Trophoblast cell (in vitro differentiated cells and primary cell): ENCODE results near the gene HTD2.

Source experiments
- DNase-seq, 2 donors: peaks; one replicate each; pipeline ENCODE4 v3.0.0-alpha.2; 2016
- H2AFZ ChIP-seq: 2 replicates; pipeline ENCODE4 v1.6.1; 2013; ENCODE audit warnings: low read length, moderate library complexity, mild to moderate bottlenecking; ENCODE audit not compliant: insufficient read depth, poor library complexity
- H2AK5ac ChIP-seq: 2 replicates; pipeline ENCODE4 v1.6.1; 2013; ENCODE audit warnings: mild to moderate bottlenecking, low read length
- H2BK120ac ChIP-seq: 2 replicates; pipeline ENCODE4 v1.6.1; 2013; ENCODE audit warnings: low read length, mild to moderate bottlenecking, moderate library complexity; ENCODE audit not compliant: insufficient read depth, poor library complexity
- H2BK12ac ChIP-seq: 2 replicates; pipeline ENCODE4 v1.6.1; 2013; ENCODE audit warnings: mild to moderate bottlenecking, low read length, moderate library complexity
- H2BK5ac ChIP-seq: 2 replicates; pipeline ENCODE4 v1.6.1; 2013; ENCODE audit warnings: low read length, low read depth, moderate library complexity, mild to moderate bottlenecking; ENCODE audit not compliant: poor library complexity
- H3K14ac ChIP-seq: 2 replicates; pipeline ENCODE4 v1.6.1; 2013; ENCODE audit warnings: mild to moderate bottlenecking, low read length
- H3K18ac ChIP-seq: 2 replicates; pipeline ENCODE4 v1.6.1; 2013; ENCODE audit warnings: mild to moderate bottlenecking, low read length
- H3K23ac ChIP-seq: 2 replicates; pipeline ENCODE4 v1.6.1; 2013; ENCODE audit warnings: low read length
- H3K27ac ChIP-seq: 2 replicates; pipeline ENCODE4 v1.5.1; 2013; ENCODE audit warnings: low read depth, mild to moderate bottlenecking, inconsistent platforms, low read length, moderate library complexity
- H3K27me3 ChIP-seq: 2 replicates; pipeline ENCODE4 v1.6.1; 2013; ENCODE audit warnings: inconsistent platforms, mild to moderate bottlenecking, low read length, moderate library complexity; ENCODE audit not compliant: insufficient read depth
- H3K36me3 ChIP-seq, 2 experiments: 1 replicate in 1 of 2; 2 replicates in 1 of 2; pipeline ENCODE4 v1.6.1; 2013; ENCODE audit warnings: low read length in 2 of 2, mild to moderate bottlenecking in 2 of 2, moderate library complexity in 1 of 2; ENCODE audit not compliant: insufficient read depth in 2 of 2, control insufficient read depth in 1 of 2
- H3K4ac ChIP-seq: 2 replicates; pipeline ENCODE4 v1.6.1; 2013; ENCODE audit warnings: low read depth, mild to moderate bottlenecking, low read length, moderate library complexity
- H3K4me1 ChIP-seq, 2 experiments: 1 replicate in 1 of 2; 2 replicates in 1 of 2; pipeline ENCODE4 v1.6.1; 2013; ENCODE audit warnings: low read length in 2 of 2, mild to moderate bottlenecking in 2 of 2, moderate library complexity in 1 of 2; ENCODE audit not compliant: insufficient read depth in 2 of 2, control insufficient read depth in 1 of 2
- H3K4me2 ChIP-seq: 2 replicates; pipeline ENCODE4 v1.6.1; 2013; ENCODE audit warnings: inconsistent platforms, mild to moderate bottlenecking, low read length, moderate library complexity
- H3K4me3 ChIP-seq: 2 replicates; pipeline ENCODE4 v1.5.1; 2013; ENCODE audit warnings: mild to moderate bottlenecking, low read depth, low read length, inconsistent platforms
- H3K79me1 ChIP-seq: one replicate; pipeline ENCODE4 v1.6.1; 2013; ENCODE audit warnings: low read length
- H3K79me2 ChIP-seq: 2 replicates; pipeline ENCODE4 v1.6.1; 2013; ENCODE audit warnings: low read length, mild to moderate bottlenecking; ENCODE audit not compliant: control insufficient read depth, insufficient read depth, poor library complexity
- H3K9ac ChIP-seq: 2 replicates; pipeline ENCODE4 v1.6.1; 2013; ENCODE audit warnings: mild to moderate bottlenecking, low read length
- H3K9me3 ChIP-seq: 2 replicates; pipeline ENCODE4 v1.6.1; 2013; ENCODE audit warnings: low read depth, mild to moderate bottlenecking, control low read depth, inconsistent platforms, low read length; ENCODE audit not compliant: insufficient read depth
- H4K12ac ChIP-seq: 2 replicates; pipeline ENCODE4 v1.6.1; 2013; ENCODE audit warnings: low read depth, mild to moderate bottlenecking, low read length, moderate library complexity
- H4K8ac ChIP-seq: 2 replicates; pipeline ENCODE4 v1.6.1; 2013; ENCODE audit warnings: low read depth, mild to moderate bottlenecking, low read length, moderate library complexity
- H4K91ac ChIP-seq: one replicate; pipeline ENCODE4 v1.6.1; 2013; ENCODE audit warnings: low read depth, mild to moderate bottlenecking, low read length, moderate library complexity
- WGBS: extraction: QIAGEN DNeasy Blood & Tissue Kit; methylation state at CpG from one replicate; pipeline ENCODE4 v1.1.7; 2013; ENCODE audit warnings: missing lambda C conversion rate; ENCODE audit not compliant: insufficient read length, insufficient coverage; ENCODE audit errors: extremely low coverage; 5-methylcytosine and 5-hydroxymethylcytosine counted together

The HTD2 gene

DNA sequence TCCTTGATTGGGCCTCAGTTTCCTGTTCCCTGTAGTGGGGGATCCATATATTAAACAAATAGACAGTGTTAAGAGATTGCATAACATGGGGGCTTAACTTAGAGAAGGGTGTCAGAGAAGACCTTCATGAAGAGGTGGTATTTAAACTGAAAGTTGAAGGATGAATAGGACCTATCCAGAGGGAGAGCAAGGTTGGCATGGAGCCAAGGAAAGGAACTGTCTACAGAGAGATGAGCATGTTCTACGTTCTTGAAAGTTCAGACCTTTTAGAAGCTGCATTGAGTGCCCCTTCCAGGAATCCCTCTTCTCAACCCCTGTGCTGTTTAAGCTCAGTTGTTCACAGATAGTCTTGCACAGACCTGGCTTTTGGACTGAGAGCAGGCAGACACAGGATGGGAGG, 2.4 kb downstream of the HTD2 start:
- Histone ChIP-seq H3K14ac (no peak overlapping the region), H2BK5ac (no peak overlapping the region), H3K4me3 (no peak overlapping the region), H3K79me1 (peaks cover 4% of the 10 kb centered on the region), H3K36me3 (peaks cover 21 to 28% of the 10 kb centered on the region in 2 experiments), H3K9me3 (no peaks in the 10 kb centered on the region), H3K4me1 (peaks cover 3 to 6% of the 10 kb centered on the region in 2 experiments), H3K27ac (no peak overlapping the region), H3K9ac (no peak overlapping the region), H3K4me2 (no peak overlapping the region), H3K4ac (peak overlapping the region; percentile 60), H4K12ac (no peak overlapping the region), H2BK12ac (no peak overlapping the region), H4K91ac (no peak overlapping the region), H3K23ac (no peak overlapping the region), H3K79me2 (peaks cover 10% of the 10 kb centered on the region), H2BK120ac (no peak overlapping the region), H3K27me3 (no peaks in the 10 kb centered on the region), H3K18ac (no peak overlapping the region), H2AFZ (no peak overlapping the region), H4K8ac (no peak overlapping the region), H2AK5ac (no peak overlapping the region)
- WGBS, result no CpG with 5 or more reads among the region's 1 CpG
- no peak for DNase-seq

- no CpG with 5 or more reads among the region's 2 CpGs for WGBS
- no peak overlapping the region for H3K4ac ChIP-seq
- H3K9me3 ChIP-seq, result no peaks in the 10 kb centered on the region
- H2BK5ac ChIP-seq, result no peak overlapping the region
- no peak overlapping the region for H2AFZ ChIP-seq
- H3K4me2 ChIP-seq, result no peak overlapping the region
- peaks cover 17 to 28% of the 10 kb centered on the region in 2 experiments for H3K36me3 ChIP-seq
- H3K9ac ChIP-seq, result peak overlapping the region; percentile 59
- no peak overlapping the region for H3K23ac ChIP-seq
- no peaks in the 10 kb centered on the region for H3K79me1 ChIP-seq
- H2BK12ac ChIP-seq, result no peak overlapping the region
- no peak overlapping the region for H3K18ac ChIP-seq
- no peak overlapping the region for H2BK120ac ChIP-seq
- no peak overlapping the region for H2AK5ac ChIP-seq
- no peaks in the 10 kb centered on the region for H3K4me1 ChIP-seq
- no peaks in the 10 kb centered on the region for H3K79me2 ChIP-seq
- H3K27ac ChIP-seq, result no peak overlapping the region
- H3K14ac ChIP-seq, result no peak overlapping the region
- H3K27me3 ChIP-seq, result no peaks in the 10 kb centered on the region
- H4K12ac ChIP-seq, result no peak overlapping the region
- no peak overlapping the region for H4K8ac ChIP-seq
- DNase-seq, result no peak
- H3K4me3 ChIP-seq, result no peak overlapping the region
- H4K91ac ChIP-seq, result no peak overlapping the region
These were observed 11.5 kb downstream of the HTD2 start for GRCh38 chr3:58317811-58318210.

DNA sequence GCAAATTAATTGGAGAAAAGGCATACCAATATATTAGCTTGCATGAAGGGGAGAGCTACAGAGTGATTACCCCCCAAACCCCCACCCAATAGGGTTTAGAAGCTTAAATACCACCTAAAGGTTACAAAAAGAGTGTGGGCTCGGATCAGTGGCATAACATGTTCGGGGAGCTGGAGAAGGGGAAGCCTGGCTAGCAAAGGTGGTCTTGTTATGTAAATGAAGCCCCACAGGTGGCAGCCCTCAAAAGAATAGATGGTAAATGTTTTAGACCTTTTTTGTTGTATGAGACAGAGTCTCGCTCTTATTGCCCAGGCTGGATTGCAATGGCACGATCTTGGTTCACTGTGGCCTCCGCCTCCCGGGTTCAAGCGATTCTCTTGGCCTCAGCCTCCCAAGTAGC, 15.5 kb downstream of the HTD2 start:
- WGBS, result no CpG with 5 or more reads among the region's 7 CpGs
- H3K9ac ChIP-seq, result no peak overlapping the region
- no peak overlapping the region for H4K91ac ChIP-seq
- H2AK5ac ChIP-seq, result no peak overlapping the region
- H2AFZ ChIP-seq, result no peak overlapping the region
- no peak overlapping the region for H2BK5ac ChIP-seq
- H3K9me3 ChIP-seq, result no peaks in the 10 kb centered on the region
- no peaks in the 10 kb centered on the region for H3K79me1 ChIP-seq
- H3K27me3 ChIP-seq, result no peaks in the 10 kb centered on the region
- H3K14ac ChIP-seq, result no peak overlapping the region
- H2BK12ac ChIP-seq, result no peak overlapping the region
- no peak overlapping the region for H3K4me2 ChIP-seq
- H3K36me3 ChIP-seq, result peaks cover 6 to 16% of the 10 kb centered on the region in 2 experiments
- H3K4ac ChIP-seq, result no peak overlapping the region
- no peak overlapping the region for H3K27ac ChIP-seq
- H3K18ac ChIP-seq, result no peak overlapping the region
- H4K8ac ChIP-seq, result no peak overlapping the region
- H2BK120ac ChIP-seq, result no peak overlapping the region
- H3K23ac ChIP-seq, result no peak overlapping the region
- no peak overlapping the region for H3K4me3 ChIP-seq
- H3K79me2 ChIP-seq, result no peaks in the 10 kb centered on the region
- no peak for DNase-seq
- no peaks in the 10 kb centered on the region for H3K4me1 ChIP-seq
- H4K12ac ChIP-seq, result no peak overlapping the region

DNA sequence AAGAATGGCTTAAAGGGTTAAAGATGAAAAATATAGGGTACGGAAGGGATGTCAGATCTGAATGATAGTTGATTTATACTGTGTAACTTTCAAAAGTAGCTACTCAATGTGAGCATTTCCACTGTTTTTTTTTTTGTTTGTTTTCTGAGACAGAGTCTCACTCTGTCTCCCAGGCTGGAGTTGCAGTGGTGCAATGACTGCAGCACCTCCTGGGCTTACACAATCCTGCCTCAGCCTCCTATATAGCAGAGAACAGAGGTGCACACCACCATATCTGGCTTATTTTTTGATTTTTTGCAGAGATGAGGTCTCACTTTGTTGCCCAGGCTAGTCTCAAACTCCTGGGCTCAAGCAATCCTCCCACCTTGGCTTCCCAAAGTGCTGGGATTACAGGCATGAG, 16.5 kb downstream of the HTD2 start:
- no CpG with 5 or more reads among the region's 1 CpG for WGBS
- Histone ChIP-seq H3K27me3 (no peaks in the 10 kb centered on the region), H3K9me3 (no peaks in the 10 kb centered on the region), H2BK120ac (no peak overlapping the region), H3K4ac (no peak overlapping the region), H4K8ac (no peak overlapping the region), H3K27ac (no peak overlapping the region), H3K23ac (no peak overlapping the region), H2AK5ac (no peak overlapping the region), H3K9ac (no peak overlapping the region), H2BK5ac (no peak overlapping the region), H2BK12ac (no peak overlapping the region), H2AFZ (no peak overlapping the region), H3K4me2 (no peak overlapping the region), H3K4me3 (no peak overlapping the region), H3K18ac (no peak overlapping the region), H3K79me2 (no peaks in the 10 kb centered on the region), H3K4me1 (no peaks in the 10 kb centered on the region), H4K91ac (no peak overlapping the region), H3K36me3 (peaks cover 4 to 8% of the 10 kb centered on the region in 2 experiments), H4K12ac (no peak overlapping the region), H3K79me1 (no peaks in the 10 kb centered on the region), H3K14ac (no peak overlapping the region)
- no peak for DNase-seq
